Peyer's patch (tissue), 4 donors: ENCODE data around the gene NTRK2.

Source experiments
- CTCF ChIP-seq, 6 experiments: fragments of 450-650 bp in 4 of 6; fragments of 200-600 bp in 2 of 6; sonication (generic) in 1 of 6; IDR thresholded peaks; one replicate each; pipeline ENCODE4 v1.5.1; 2017 to 2019; ENCODE audit warnings: antibody characterized with exemption in 6 of 6, mild to moderate bottlenecking in 3 of 6, moderate library complexity in 1 of 6
- POLR2A ChIP-seq, 2 donors: fragments of 450-650 bp; IDR thresholded peaks; one replicate each; pipeline ENCODE4 v1.5.1; 2017; ENCODE audit warnings: antibody characterized with exemption in 2 of 2, mild to moderate bottlenecking in 2 of 2, moderate library complexity in 2 of 2

GRCh38 chr9:85030316-85030715, 360.8 kb downstream of the NTRK2 start:
- no peak for TF ChIP-seq POLR2A (IDR thresholded peaks at IDR 0.05)
- TF ChIP-seq CTCF (IDR thresholded peaks at IDR 0.05) = no peak
